Body of pancreas (tissue), 4 donors: ENCODE measurements around the gene STK26.

ENCODE experiments used
- CTCF ChIP-seq, 7 experiments: fragments of 450-650 bp in 4 of 7; fragments of 200-600 bp in 3 of 7; sonication (generic) in 3 of 7; IDR thresholded peaks; one replicate each; pipeline ENCODE4 v1.5.1; 2016 to 2019; ENCODE audit warnings: antibody characterized with exemption in 7 of 7
- POLR2A ChIP-seq, 3 donors: fragments of 450-650 bp; IDR thresholded peaks; one replicate each; pipeline ENCODE4 v1.6.1; 2016; ENCODE audit warnings: antibody characterized with exemption in 3 of 3, mild to moderate bottlenecking in 2 of 3

GRCh38 chrX:131988236-131988635 is 34.9 kb upstream of the STK26 start:
- TF ChIP-seq CTCF (IDR thresholded peaks at IDR 0.05), result no peak
- no peak for TF ChIP-seq POLR2A (IDR thresholded peaks at IDR 0.05)
